Measurements from ENCODE around the gene PGLYRP1. TPM values are rescaled to one million over a fixed set of nuclear protein-coding genes. Genes with fewer than 3 reads are reported as not detected.

Gene PGLYRP1
- total RNA-seq, 4 donors from 2014 or later: not detected

- no peak for TF ChIP-seq CTCF (IDR thresholded peaks at IDR 0.05)
- TF ChIP-seq POLR2A (IDR thresholded peaks at IDR 0.05): no peak
- no peak for TF ChIP-seq EP300 (IDR thresholded peaks at IDR 0.05)
- no peak for TF ChIP-seq POLR2AphosphoS5 (IDR thresholded peaks at IDR 0.05)
Measured at GRCh38 chr19:46000491-46001246, 22.2 kb downstream of the PGLYRP1 start.

GRCh38 chr19:45999653-46000121, 23.2 kb downstream of the PGLYRP1 start:
- H3K4me3 ChIP-seq: no peak overlapping the region
- no peak for ATAC-seq

More at GRCh38 chr19:46000491-46001246, 22.2 kb downstream of the PGLYRP1 start:
- Histone ChIP-seq H3K27ac (no peak overlapping the region), H3K27me3 (peaks cover 22% of the 10 kb centered on the region), H3K36me3 (peaks cover 0 to 29% of the 10 kb centered on the region in 2 donors), H3K9me3 (no peaks in the 10 kb centered on the region), H3K4me1 (peaks cover 0 to 32% (median 15%) of the 10 kb centered on the region in 3 donors), H3K4me3 (peak overlapping the region in 1 of 2 donors; percentile 6)
- ATAC-seq: peak; percentile 27
- WGBS, 2 donors (ENCODE audit: low coverage in 1 of 2): 8 to 12% methylated on average over 12 to 24 of the region's 34 CpGs

GRCh38 chr19:45998834-45999233, 24.0 kb downstream of the PGLYRP1 start:
- Histone ChIP-seq H3K4me3 (no peak overlapping the region), H3K36me3 (peaks cover 0 to 17% of the 10 kb centered on the region in 2 donors), H3K27ac (no peak overlapping the region), H3K9me3 (no peaks in the 10 kb centered on the region), H3K4me1 (peaks cover 0 to 37% (median 16%) of the 10 kb centered on the region in 3 donors), H3K27me3 (peaks cover 22% of the 10 kb centered on the region)
- 77 to 100% methylated on average over 2 to 3 of the region's 4 CpGs for WGBS, 2 donors (ENCODE audit: low coverage in 1 of 2)
- TF ChIP-seq POLR2AphosphoS5 (IDR thresholded peaks at IDR 0.05) (no peak), EP300 (IDR thresholded peaks at IDR 0.05) (no peak), CTCF (IDR thresholded peaks at IDR 0.05) (no peak), POLR2A (IDR thresholded peaks at IDR 0.05) (no peak)
- ATAC-seq: no peak

More at GRCh38 chr19:45999653-46000121, 23.2 kb downstream of the PGLYRP1 start:
- TF ChIP-seq POLR2A (IDR thresholded peaks at IDR 0.05): no peak
- no peak for TF ChIP-seq EP300 (IDR thresholded peaks at IDR 0.05)
- no peaks in the 10 kb centered on the region for H3K9me3 ChIP-seq
- peaks cover 0 to 24% of the 10 kb centered on the region in 2 donors for H3K36me3 ChIP-seq
- H3K27me3 ChIP-seq: peaks cover 22% of the 10 kb centered on the region
- no peak overlapping the region for H3K27ac ChIP-seq
- WGBS, 2 donors (ENCODE audit: low coverage in 1 of 2): 14 to 21% methylated on average over 12 to 13 of the region's 14 CpGs
- H3K4me1 ChIP-seq: peaks cover 0 to 32% (median 16%) of the 10 kb centered on the region in 3 donors

- ATAC-seq: no peak
- TF ChIP-seq POLR2AphosphoS5 (IDR thresholded peaks at IDR 0.05) (no peak), EP300 (IDR thresholded peaks at IDR 0.05) (no peak), CTCF (IDR thresholded peaks at IDR 0.05) (no peak), POLR2A (IDR thresholded peaks at IDR 0.05) (no peak)
- Histone ChIP-seq H3K27me3 (peaks cover 22% of the 10 kb centered on the region), H3K9me3 (no peaks in the 10 kb centered on the region), H3K4me1 (peaks cover 0 to 37% (median 16%) of the 10 kb centered on the region in 3 donors), H3K27ac (no peak overlapping the region), H3K4me3 (no peak overlapping the region), H3K36me3 (peaks cover 0 to 7% of the 10 kb centered on the region in 2 donors)
- WGBS, 2 donors (ENCODE audit: low coverage in 1 of 2): 93 to 97% methylated on average over 8 of the region's 8 CpGs
Measured at GRCh38 chr19:45996933-45997332, 25.9 kb downstream of the PGLYRP1 start.

GRCh38 chr19:45995715-45996385, 27.0 kb downstream of the PGLYRP1 start:
- peaks cover 0 to 34% (median 16%) of the 10 kb centered on the region in 3 donors for H3K4me1 ChIP-seq
- peak overlapping the region; percentile 70 to 92 for H3K4me3 ChIP-seq
- ATAC-seq: no peak
- peaks cover 25% of the 10 kb centered on the region for H3K27me3 ChIP-seq
- TF ChIP-seq CTCF (IDR thresholded peaks at IDR 0.05) (no peak), POLR2AphosphoS5 (IDR thresholded peaks at IDR 0.05) (no peak), EP300 (IDR thresholded peaks at IDR 0.05) (no peak), POLR2A (IDR thresholded peaks at IDR 0.05) (no peak)
- peak overlapping the region; percentile 62 to 86 (median 84) for H3K27ac ChIP-seq
- H3K36me3 ChIP-seq: peaks cover 0 to 7% of the 10 kb centered on the region in 2 donors
- 10 to 11% methylated on average over 13 of the region's 13 CpGs for WGBS, 2 donors (ENCODE audit: low coverage in 1 of 2)
- H3K9me3 ChIP-seq: no peaks in the 10 kb centered on the region
